Measurements from ENCODE around the gene ZNF516. TPM values are rescaled to one million over a fixed set of nuclear protein-coding genes. Genes with fewer than 3 reads are reported as not detected.

ZNF516 gene
- total RNA-seq, 1 donor from 2014 or later, result 1.2 TPM

DNA sequence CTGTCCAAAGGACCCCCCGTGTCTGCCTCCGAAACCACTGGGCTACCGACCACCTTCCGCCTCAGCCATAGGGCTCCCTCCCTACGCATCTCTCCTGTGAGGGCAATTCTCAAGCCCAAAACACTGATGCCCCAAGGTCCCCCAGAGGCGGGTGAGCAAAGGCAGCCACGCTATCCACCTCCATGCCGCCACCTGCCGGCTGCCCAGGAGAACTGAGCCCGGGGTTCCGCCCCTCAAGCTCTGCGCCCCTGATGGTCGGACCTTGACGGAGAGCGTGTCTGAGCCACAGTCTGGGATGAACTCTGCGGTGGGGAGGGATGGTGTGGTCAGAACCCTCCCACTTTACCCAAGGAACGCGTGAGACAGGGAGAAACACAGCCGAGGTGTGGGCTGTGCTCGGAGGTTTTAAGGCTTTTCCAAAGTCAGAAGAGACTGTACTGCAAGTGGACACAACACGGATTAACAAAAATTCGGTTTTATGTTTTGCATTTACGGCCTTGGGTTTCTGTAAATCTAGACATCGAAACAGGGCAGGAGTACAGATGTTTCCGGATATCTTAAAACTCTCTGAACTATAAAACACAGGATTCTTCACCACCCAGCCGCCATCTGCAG, 114.1 kb downstream of the ZNF516 start:
- no peak for DNase-seq (ENCODE audit: low spot score)
- Mint-ChIP-seq H3K4me3 (ENCODE audit: low read depth) (no peak overlapping the region), H3K36me3 (ENCODE audit: low read depth) (no peaks in the 10 kb centered on the region), H3K4me1 (ENCODE audit: low read depth) (peaks cover 13% of the 10 kb centered on the region), H3K27me3 (ENCODE audit: low read depth) (peaks cover 4% of the 10 kb centered on the region), H3K9me3 (no peaks in the 10 kb centered on the region), H3K27ac (no peak overlapping the region)
- intact Hi-C loops (cut with micrococcal nuclease), result no loop called here

DNA sequence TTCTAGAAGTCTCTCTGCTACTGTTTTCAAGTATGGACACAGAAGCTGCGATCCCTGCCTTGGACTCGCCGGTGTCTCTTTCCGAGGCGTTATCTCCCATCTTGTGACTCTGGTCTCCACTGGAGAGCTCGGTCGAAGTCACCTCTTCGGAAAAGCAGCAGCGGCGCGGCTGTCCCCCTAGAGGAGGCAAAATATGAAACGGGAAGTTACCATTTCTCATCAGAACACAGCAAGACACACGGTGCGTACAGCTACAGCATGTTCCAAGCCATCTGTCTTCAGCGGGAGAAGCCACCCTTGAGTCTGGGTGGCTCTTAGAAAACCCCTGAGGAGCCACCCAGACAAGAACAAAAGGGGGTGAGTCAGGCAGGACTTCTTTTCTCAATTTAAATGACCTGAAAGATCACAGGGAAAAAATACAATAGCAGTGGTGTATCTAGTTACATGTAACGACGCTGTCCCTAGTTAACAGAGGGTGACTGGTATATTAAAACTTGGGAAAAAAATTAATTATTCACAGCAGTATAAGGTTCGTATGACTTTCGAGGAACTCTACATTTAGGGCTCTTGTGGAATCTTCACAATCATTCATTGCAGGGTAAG, 114.8 kb downstream of the ZNF516 start:
- intact Hi-C loops (cut with micrococcal nuclease), result no loop called here
- Mint-ChIP-seq H3K36me3 (ENCODE audit: low read depth) (no peaks in the 10 kb centered on the region), H3K4me3 (ENCODE audit: low read depth) (no peak overlapping the region), H3K27me3 (ENCODE audit: low read depth) (peaks cover 3% of the 10 kb centered on the region), H3K4me1 (ENCODE audit: low read depth) (peaks cover 18% of the 10 kb centered on the region), H3K27ac (no peak overlapping the region), H3K9me3 (peaks cover under 1% of the 10 kb centered on the region)
- DNase-seq (ENCODE audit: low spot score), result no peak

DNA sequence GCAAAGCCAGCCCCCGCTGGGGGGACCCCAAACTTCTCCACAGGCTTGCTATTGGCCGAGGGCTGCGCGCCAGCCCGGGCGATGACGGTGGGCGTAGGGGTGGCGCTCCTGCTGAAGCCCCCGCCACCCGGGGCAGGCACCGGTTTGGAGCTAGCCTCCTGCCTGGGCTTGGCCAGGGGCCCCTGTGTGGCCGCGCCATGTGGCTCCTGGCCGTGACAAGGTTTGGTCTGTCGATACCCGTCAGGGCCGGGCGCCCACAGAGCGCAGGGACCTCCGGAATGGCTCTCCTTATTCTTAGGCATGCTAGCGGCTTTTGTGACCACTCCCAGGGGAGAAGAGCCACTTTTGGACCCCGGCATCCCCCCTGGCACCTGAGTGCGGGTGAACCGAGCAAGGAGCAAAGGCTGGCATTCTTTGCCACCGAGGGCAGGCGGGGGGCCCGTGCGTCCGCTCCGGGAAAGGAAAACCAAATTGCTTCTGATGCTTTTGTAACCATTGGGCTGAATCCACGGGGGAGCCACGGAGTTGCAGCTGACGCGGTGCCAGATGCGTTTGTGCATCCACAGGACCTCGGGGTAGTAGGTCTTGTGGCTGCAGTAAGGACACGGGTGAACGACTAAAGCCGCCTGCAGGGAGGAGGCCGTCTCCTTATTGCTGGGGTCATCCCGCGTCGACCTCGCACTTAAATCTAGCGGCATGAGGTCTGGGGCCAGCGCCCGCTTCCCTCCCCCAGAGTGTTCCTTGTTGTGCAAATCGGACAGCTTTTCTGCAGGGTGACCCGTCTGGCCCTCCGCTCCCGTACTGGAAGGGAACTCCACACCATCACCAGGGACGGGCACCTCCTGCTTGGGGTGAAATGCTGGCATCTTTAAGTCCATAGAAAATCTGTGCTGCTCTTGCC, 115.6 kb downstream of the ZNF516 start:
- Mint-ChIP-seq H3K9me3 (peaks cover 5% of the 10 kb centered on the region), H3K36me3 (ENCODE audit: low read depth) (peaks cover 3% of the 10 kb centered on the region), H3K27me3 (ENCODE audit: low read depth) (peaks cover 3% of the 10 kb centered on the region), H3K27ac (no peak overlapping the region), H3K4me1 (ENCODE audit: low read depth) (peaks cover 26% of the 10 kb centered on the region), H3K4me3 (ENCODE audit: low read depth) (no peak overlapping the region)
- no peak for DNase-seq (ENCODE audit: low spot score)
- intact Hi-C loops (cut with micrococcal nuclease), result loop anchor here (10.0 kb wide), 1 partner anchor 1165 kb away; the partner anchor contains the start of gene TSHZ1

DNA sequence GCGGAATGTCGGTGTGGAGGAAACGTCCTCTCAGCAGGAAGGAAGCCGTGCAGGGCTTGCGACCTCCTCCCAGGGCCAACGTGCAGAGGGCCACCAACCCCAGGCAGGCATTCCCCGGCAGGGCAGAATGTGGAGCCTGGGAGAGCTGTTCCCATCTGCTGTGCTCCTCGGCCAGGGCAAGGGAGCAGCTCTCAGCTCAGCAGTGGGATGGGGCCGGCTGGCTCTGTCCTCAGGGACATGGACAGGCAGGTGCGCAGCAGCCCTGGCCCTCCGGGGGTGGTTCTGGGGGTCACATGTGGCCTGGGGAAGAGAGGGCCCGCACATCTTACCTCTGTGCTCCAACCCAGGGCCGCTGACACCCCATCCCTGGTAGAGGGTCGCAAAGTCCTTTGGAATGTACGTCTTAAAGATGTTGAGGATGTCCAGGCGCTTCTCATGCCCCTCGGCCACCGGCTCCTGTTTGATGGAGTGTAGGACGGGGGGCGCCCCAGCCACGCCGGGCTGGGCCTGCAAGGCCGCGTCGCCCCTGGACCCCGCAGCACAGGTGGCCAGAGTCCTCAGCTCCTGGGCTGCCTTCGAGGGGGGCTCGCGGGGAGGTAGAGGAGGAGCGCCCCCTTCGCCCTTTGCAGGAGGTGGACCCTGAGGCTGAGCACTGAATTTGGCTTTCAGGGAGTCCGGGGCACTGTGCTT, 116.4 kb downstream of the ZNF516 start:
- Mint-ChIP-seq H3K27ac (no peak overlapping the region), H3K27me3 (ENCODE audit: low read depth) (peaks cover 3% of the 10 kb centered on the region), H3K4me3 (ENCODE audit: low read depth) (no peak overlapping the region), H3K4me1 (ENCODE audit: low read depth) (peaks cover 33% of the 10 kb centered on the region), H3K36me3 (ENCODE audit: low read depth) (peaks cover 3% of the 10 kb centered on the region), H3K9me3 (peaks cover 7% of the 10 kb centered on the region)
- intact Hi-C loops (cut with micrococcal nuclease), result loop anchor here (10.0 kb wide), 1 partner anchor 1164 kb away; the partner anchor contains the start of gene TSHZ1
- DNase-seq (ENCODE audit: low spot score), result no peak

DNA sequence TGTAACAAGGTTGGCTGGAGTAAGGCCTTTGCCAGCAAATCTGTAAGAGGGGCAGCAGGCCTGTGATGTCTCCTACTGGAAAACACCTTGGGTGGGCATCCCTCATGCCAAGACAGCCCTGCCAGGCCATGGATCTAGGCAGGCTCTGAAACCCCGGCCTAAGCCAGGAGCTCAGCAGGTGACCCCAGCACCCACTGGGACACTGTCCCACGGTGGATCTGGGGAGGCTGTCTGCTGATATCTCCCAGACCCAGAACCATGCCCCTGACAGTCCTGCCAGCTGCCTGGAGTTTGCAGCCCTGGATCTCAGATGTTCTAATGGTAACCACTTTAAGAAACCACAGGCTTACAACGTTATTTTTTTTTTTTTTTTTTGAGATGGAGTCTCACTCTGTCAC, 117.7 kb downstream of the ZNF516 start:
- Mint-ChIP-seq H3K4me3 (ENCODE audit: low read depth) (no peak overlapping the region), H3K9me3 (peaks cover 8% of the 10 kb centered on the region), H3K36me3 (ENCODE audit: low read depth) (peaks cover 3% of the 10 kb centered on the region), H3K27me3 (ENCODE audit: low read depth) (peaks cover 7% of the 10 kb centered on the region), H3K4me1 (ENCODE audit: low read depth) (peaks cover 39% of the 10 kb centered on the region), H3K27ac (peak overlapping the region; percentile 39)
- intact Hi-C loops (cut with micrococcal nuclease), result loop anchor here (10.0 kb wide), 1 partner anchor 1163 kb away; the partner anchor contains the start of gene TSHZ1
- no peak for DNase-seq (ENCODE audit: low spot score)

DNA sequence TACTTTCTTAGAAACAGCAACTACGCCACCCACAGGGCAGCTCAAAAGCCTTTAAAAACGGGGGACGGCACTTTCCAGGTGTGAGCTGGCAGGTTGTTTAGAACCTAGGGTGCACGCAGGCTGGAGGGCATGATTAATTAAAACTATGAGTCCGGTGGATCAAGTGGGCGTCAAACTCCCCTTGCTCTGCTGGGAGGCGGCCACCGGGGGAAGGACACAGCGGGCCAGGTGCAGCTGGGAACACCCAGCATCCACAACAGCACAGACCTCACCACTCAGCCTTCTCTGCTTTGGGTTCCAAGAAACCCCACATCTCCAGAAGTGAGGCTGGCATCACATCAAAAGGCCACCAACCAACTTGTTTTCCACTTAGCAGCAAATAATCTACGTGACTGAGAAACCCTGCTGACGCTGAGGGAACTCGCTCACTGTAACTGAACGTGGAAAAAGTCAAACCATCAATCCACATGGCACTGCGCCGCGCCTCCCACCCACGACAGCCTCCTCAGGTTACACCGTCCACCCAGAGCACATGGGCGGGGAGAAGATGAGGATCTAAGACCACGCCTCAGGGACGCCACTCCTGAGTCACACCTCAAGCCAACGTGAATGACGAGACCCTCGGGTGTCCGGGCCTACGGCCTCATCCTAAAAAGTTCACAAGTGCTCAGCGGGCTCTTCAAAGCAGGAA, 118.2 kb downstream of the ZNF516 start:
- Mint-ChIP-seq H3K36me3 (ENCODE audit: low read depth) (peaks cover 3% of the 10 kb centered on the region), H3K27me3 (ENCODE audit: low read depth) (peaks cover 6% of the 10 kb centered on the region), H3K9me3 (peaks cover 8% of the 10 kb centered on the region), H3K4me3 (ENCODE audit: low read depth) (no peak overlapping the region), H3K4me1 (ENCODE audit: low read depth) (peaks cover 39% of the 10 kb centered on the region), H3K27ac (peak overlapping the region; percentile 39)
- no peak for DNase-seq (ENCODE audit: low spot score)
- intact Hi-C loops (cut with micrococcal nuclease), result loop anchor here (10.0 kb wide), 1 partner anchor 1162 kb away; the partner anchor contains the start of gene TSHZ1

DNA sequence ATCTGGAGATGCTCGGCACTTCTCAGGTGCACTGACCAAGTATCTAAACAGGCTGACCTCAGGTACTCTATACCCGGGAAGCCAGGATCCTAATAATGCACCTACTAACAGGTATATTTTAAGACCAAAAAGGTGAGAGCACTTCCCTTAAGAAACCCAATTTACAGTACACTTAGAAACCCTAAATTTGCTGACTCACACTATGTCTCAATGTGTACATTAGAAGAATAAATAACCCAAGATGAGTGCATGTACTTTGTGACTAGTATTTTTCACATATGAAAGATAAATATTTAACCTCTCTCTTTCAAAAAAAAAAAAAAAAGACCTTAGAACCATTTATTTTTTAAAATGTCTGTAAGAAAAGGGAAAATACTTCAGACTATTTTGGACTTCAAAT, 118.8 kb downstream of the ZNF516 start:
- intact Hi-C loops (cut with micrococcal nuclease), result loop anchor here (10.0 kb wide), 1 partner anchor 1161 kb away; the partner anchor contains the start of gene TSHZ1
- peaks cover 39% of the 10 kb centered on the region for H3K4me1 Mint-ChIP-seq (ENCODE audit: low read depth)
- peaks cover 6% of the 10 kb centered on the region for H3K27me3 Mint-ChIP-seq (ENCODE audit: low read depth)
- H3K27ac Mint-ChIP-seq, result no peak overlapping the region
- no peak for DNase-seq (ENCODE audit: low spot score)
- peaks cover 3% of the 10 kb centered on the region for H3K36me3 Mint-ChIP-seq (ENCODE audit: low read depth)
- H3K9me3 Mint-ChIP-seq, result peaks cover 8% of the 10 kb centered on the region
- H3K4me3 Mint-ChIP-seq (ENCODE audit: low read depth), result no peak overlapping the region

DNA sequence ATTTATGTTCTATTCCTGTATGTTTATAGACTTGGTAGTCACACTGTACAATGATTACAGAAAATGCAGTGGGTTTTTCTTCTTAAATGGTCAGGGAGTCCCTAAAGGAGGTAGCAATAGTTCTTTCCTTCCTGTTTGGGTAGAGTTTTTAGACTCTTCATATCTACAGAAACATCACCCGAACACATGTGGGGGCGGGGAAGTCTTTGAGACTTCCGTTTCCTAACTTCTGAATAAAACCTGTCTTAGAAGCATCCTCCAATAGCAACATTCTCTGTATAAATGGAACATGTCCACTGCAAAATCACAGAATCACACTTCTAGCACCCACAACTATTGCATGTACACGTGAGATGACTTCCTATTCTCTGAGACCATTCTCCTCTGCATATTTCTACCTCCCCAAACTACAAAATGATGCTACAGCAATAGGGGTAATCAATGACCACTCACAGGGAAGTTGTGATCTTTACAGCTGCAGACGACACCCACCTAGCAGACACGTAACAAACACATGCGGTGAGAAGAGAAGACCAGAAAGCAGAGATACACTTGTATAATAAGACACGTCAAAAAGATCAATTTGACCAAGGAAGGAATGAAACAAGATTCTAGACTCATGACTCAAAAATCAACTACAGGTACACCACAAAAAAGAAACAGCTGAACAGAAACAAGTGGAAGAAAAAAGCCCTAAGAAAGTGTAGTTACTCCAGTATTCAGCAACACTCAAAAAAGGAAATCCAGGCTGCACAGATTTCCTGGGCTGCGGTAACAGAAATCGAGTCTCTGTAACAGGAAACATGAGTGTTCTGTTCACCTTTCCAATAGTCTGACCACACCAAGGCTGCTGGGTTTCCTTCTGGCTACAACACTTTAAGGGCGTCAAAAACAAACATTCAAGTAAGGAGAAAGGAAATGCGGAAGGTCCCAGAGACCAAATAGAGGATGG, 120.4 kb downstream of the ZNF516 start:
- Mint-ChIP-seq H3K36me3 (ENCODE audit: low read depth) (peaks cover 7% of the 10 kb centered on the region), H3K4me3 (ENCODE audit: low read depth) (no peak overlapping the region), H3K4me1 (ENCODE audit: low read depth) (peaks cover 39% of the 10 kb centered on the region), H3K9me3 (peaks cover 8% of the 10 kb centered on the region), H3K27ac (peak overlapping the region; percentile 53), H3K27me3 (ENCODE audit: low read depth) (peaks cover 7% of the 10 kb centered on the region)
- intact Hi-C loops (cut with micrococcal nuclease), result loop anchor here (1.0 to 10.0 kb wide), 4 partner anchors 10 to 1160 kb away; partner anchors contain the start of gene TSHZ1
- peak; percentile 33 for DNase-seq (ENCODE audit: low spot score)

DNA sequence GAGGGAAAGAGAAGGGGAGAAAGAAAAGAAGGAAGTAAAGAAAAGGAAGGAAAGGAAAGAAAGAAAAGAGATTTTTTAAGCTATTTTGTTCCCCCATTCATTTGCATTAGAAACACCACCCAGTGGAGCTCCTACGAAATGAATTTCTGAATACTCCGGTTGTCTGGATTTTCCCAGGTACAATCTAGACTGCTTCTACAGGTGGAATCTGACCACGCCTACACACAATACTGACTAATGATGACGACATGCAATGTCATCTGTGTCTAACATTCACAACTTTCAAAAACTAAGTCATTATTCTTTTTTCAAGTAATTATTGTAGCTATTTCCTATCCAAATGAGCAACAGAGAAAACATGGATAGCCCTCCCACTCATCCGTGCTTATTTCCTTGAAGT, 121.7 kb downstream of the ZNF516 start:
- DNase-seq (ENCODE audit: low spot score), result no peak
- intact Hi-C loops (cut with micrococcal nuclease), result loop anchor here (10.0 kb wide), 1 partner anchor 1158 kb away; the partner anchor contains the start of gene TSHZ1
- Mint-ChIP-seq H3K9me3 (peaks cover 8% of the 10 kb centered on the region), H3K4me3 (ENCODE audit: low read depth) (no peak overlapping the region), H3K4me1 (ENCODE audit: low read depth) (peaks cover 41% of the 10 kb centered on the region), H3K27me3 (ENCODE audit: low read depth) (peaks cover 9% of the 10 kb centered on the region), H3K36me3 (ENCODE audit: low read depth) (peaks cover 7% of the 10 kb centered on the region), H3K27ac (no peak overlapping the region)

DNA sequence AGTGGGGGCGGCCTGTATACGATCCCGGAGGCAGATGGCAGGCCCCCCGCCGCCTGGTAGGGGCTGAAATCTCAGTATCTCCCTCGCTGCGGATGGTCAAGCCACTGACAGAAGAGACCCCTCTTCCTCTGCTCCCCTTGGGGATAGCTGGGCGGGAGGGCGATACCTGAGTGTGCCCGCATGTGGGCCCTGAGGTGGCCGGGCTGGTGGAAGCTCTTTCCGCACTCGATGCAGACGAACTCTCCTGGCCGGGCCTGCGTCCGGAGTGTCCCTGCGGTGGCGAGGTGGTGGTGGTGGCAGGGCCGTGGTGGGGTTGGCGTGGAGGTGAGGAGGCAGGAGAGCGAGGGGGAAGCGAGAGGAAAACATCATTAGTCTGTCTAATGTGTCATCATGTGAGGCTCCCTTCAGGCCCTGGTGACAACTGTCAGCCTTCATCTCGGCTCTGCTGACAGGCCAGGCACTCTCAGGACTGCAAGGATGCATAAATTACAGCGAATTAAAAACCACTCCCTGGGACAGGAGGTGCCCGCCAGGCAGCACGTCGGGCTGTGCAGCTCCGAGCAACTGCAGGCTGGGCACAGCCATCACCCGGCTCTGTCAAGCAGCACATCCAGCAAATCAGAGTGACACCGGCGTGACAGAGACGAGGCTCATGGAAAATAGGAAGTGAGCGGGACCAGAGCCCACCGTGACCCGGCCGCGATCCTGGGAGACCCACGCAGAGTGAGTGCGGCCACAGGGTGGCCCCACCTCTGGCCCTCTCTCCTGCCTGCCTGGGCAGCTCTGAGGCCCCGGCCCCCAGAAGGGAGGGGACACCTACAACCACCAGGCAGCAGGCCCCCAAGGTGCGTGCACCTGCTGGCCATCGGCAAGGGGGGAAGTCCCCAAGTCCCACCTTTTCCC, 123.5 kb downstream of the ZNF516 start:
- no peak for DNase-seq (ENCODE audit: low spot score)
- peaks cover 35% of the 10 kb centered on the region for H3K4me1 Mint-ChIP-seq (ENCODE audit: low read depth)
- peaks cover 9% of the 10 kb centered on the region for H3K27me3 Mint-ChIP-seq (ENCODE audit: low read depth)
- H3K36me3 Mint-ChIP-seq (ENCODE audit: low read depth), result peaks cover 7% of the 10 kb centered on the region
- no peak overlapping the region for H3K27ac Mint-ChIP-seq
- no peak overlapping the region for H3K4me3 Mint-ChIP-seq (ENCODE audit: low read depth)
- intact Hi-C loops (cut with micrococcal nuclease), result loop anchor here (10.0 kb wide), 1 partner anchor 1157 kb away; the partner anchor contains the start of gene TSHZ1
- peaks cover 8% of the 10 kb centered on the region for H3K9me3 Mint-ChIP-seq

Measured in activated T-helper 2 cell treated with anti-CD3 and anti-CD28 coated beads, Interferon-gamma antibody, Interleukin-2, Interleukin-4, amounts not matched to agents 10 μg/mL and 5 μg/mL and 100 μg/mL, durations not matched to agents 14 hours and 24 hours and 36 hours (primary cell).